GM12891 (cell line): ENCODE measurements around the gene PTPRT.

Experiments used
- DNase-seq: peaks from one replicate; pipeline ENCODE4 v3.0.0; 2011; ENCODE audit warnings: low spot score; ENCODE audit not compliant: insufficient read length
- FAIRE-seq: peaks from 2 replicates; lab custom pipeline; 2011; peaks lifted over from hg19 to GRCh38; lab: Jason Lieb, UNC
- PAX5 ChIP-seq: IDR thresholded peaks from 2 replicates; pipeline ENCODE4 v1.6.1; 2011; ENCODE audit warnings: low read length, moderate library complexity, mild to moderate bottlenecking; ENCODE audit not compliant: insufficient read depth, severe bottlenecking
- POLR2A ChIP-seq: IDR thresholded peaks from 2 replicates; pipeline ENCODE4 v1.6.1; 2011; ENCODE audit warnings: low read depth, low read length, control low read depth
- POLR2AphosphoS5 ChIP-seq: IDR thresholded peaks from 2 replicates; pipeline ENCODE4 v1.6.1; 2011; ENCODE audit warnings: low read depth, low read length, control low read depth
- POU2F2 ChIP-seq: IDR thresholded peaks from 2 replicates; pipeline ENCODE4 v1.6.1; 2011; ENCODE audit warnings: low read depth, mild to moderate bottlenecking, control low read depth, low read length, moderate library complexity
- SPI1 ChIP-seq: IDR thresholded peaks from 2 replicates; pipeline ENCODE4 v1.6.1; 2011; ENCODE audit warnings: low read depth, low read length, control low read depth
- TAF1 ChIP-seq: IDR thresholded peaks from 2 replicates; pipeline ENCODE4 v1.6.1; 2011; ENCODE audit warnings: low read depth, low read length, control low read depth

Gene PTPRT

DNA sequence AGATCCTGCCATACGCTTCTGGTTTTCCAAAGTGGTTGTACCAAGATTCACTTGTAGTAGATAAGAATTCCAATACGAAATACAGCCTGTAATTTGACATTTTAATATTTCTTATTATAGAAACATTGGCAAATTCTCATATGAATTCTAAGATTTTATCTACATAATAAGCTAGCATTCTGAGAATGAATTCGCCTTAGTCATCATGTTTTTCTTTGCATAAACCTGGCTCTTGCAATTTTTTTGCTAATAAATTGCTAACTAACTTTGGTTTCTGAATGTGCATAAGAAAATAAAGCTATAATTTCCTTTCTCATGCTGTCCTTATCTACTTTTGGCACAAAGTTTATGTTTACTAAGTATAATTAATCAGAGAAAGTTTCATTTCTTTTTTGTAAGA is 673.0 kb downstream of the PTPRT start:
- DNase-seq, result no peak
- TF ChIP-seq POU2F2 (no peak), POLR2AphosphoS5 (no peak), POLR2A (no peak), TAF1 (no peak), SPI1 (no peak)
- no peak for FAIRE-seq

GRCh38 chr20:42510686-42511085 is 679.0 kb downstream of the PTPRT start:
- TF ChIP-seq POLR2A, result no peak
- DNase-seq (no peak), FAIRE-seq (no peak)

DNA sequence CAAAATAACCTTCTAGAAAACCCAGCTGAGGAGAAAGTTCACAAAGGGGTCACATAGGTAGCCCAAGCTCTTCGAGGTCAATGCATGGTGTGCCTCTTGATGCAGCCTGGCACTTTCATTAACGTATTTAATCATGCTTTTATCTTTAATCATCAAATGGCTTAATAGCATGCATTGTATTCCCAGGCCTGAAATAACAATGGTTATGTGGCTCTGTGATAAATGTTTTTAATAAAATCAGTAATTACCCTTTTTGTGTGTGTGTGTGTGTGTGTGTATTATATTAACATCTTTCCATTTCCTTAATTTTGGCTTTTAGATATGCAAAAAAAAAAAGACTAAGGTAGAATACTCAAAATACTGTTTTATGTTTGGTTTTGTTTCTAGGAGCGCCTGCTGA is 681.8 kb downstream of the PTPRT start:
- FAIRE-seq (no peak), DNase-seq (no peak)
- no peak for TF ChIP-seq TAF1
- no peak for TF ChIP-seq PAX5
- TF ChIP-seq POLR2A, result no peak
- TF ChIP-seq SPI1, result no peak
- TF ChIP-seq POU2F2, result no peak
- no peak for TF ChIP-seq POLR2AphosphoS5

DNA sequence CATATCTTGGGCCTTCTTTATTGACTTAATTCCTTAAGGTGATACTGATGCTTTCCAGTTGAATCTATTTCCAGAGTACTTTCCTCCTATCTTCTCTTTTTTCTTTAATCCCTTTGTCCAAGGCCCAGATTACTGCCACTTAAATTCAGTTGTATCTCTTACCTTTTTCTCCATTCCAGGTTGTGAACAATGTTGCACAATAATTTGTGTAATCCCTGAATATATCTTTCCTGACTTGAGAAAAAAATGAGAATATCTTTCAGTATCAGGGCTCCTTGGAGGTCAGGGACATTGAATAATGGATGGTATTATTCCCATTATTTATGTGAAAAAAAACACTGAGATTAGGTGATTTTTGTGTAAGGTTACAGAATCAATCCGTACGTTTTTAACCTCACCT is 683.3 kb downstream of the PTPRT start:
- TF ChIP-seq TAF1 (no peak), SPI1 (no peak), POLR2AphosphoS5 (no peak), POLR2A (no peak), PAX5 (no peak), POU2F2 (no peak)
- no peak for DNase-seq
- FAIRE-seq, result no peak

DNA sequence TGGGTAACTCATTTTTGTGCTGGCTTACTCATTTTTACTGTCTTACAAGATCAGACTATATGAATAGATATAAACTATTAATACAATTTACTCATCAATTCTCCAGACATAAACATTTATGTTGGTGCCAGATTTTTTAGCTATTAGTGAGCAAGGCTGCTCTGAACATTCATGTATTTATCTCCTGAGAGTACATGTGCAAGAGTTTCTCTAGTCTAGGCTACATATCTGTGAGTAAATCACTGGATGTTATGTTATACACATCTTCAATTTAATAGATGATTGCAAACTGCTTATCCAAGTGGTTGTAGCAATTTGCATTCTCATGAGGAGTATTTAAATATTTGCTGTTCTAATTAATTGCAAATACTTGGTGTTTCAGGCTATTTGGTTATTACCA is 687.1 kb downstream of the PTPRT start:
- DNase-seq (no peak), FAIRE-seq (no peak)
- no peak for TF ChIP-seq POLR2AphosphoS5
- no peak for TF ChIP-seq POLR2A
- no peak for TF ChIP-seq PAX5

DNA sequence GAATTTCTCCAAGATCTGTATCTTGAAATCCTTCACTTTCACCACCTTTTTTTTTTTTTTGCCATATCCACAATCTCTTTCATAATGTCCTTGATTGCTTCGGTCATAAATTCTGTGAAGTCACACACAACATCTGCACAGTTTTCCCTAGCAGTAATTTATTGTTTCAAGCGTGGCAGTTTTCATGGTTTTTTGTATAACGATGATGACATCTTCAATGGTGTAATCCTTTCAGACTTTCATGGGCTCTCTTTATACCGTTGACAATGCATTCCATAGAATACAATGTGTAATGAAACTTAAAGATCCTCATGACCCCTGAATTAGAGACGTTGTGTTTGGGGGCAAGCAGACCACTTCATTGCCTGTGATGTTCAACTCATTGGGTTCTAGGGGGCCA is 693.1 kb downstream of the PTPRT start:
- DNase-seq, result no peak
- no peak for FAIRE-seq

GRCh38 chr20:42494290-42494689 is 695.4 kb downstream of the PTPRT start:
- DNase-seq (no peak), FAIRE-seq (no peak)
- TF ChIP-seq POLR2AphosphoS5 (no peak), TAF1 (no peak), POU2F2 (no peak), SPI1 (no peak), POLR2A (no peak), PAX5 (no peak)

More for the DNA sequence above, 693.1 kb downstream of the PTPRT start:
- TF ChIP-seq POU2F2 (no peak), SPI1 (no peak), POLR2A (no peak), TAF1 (no peak), PAX5 (no peak), POLR2AphosphoS5 (no peak)

- DNase-seq, result no peak
These were observed 696.7 kb downstream of the PTPRT start for GRCh38 chr20:42493001-42493400.

DNA sequence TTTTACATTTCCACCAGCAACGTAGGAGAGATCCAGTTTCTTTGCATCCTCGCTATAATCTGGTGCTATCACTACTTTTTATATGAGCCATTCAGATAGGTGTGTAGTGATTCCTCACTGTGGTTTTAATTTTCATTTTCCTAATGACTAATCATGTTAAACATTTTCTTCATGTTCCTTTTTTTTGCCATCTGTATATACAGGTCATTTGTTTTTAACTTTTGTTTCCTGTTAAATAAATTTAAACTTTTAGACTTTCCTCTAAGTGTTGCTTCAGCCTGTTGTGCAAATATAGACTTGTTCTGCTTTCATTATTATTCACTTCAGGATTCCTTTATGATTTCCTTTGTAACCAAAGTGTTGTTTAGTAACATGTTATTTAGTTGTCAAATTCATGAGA is 697.4 kb downstream of the PTPRT start:
- DNase-seq, result no peak
- FAIRE-seq, result no peak
- no peak for TF ChIP-seq TAF1
- no peak for TF ChIP-seq POLR2A
- TF ChIP-seq SPI1, result no peak
- no peak for TF ChIP-seq PAX5
- no peak for TF ChIP-seq POU2F2
- no peak for TF ChIP-seq POLR2AphosphoS5

More at GRCh38 chr20:42493001-42493400, 696.7 kb downstream of the PTPRT start:
- TF ChIP-seq SPI1 (no peak), POU2F2 (no peak)
- no peak for FAIRE-seq

DNA sequence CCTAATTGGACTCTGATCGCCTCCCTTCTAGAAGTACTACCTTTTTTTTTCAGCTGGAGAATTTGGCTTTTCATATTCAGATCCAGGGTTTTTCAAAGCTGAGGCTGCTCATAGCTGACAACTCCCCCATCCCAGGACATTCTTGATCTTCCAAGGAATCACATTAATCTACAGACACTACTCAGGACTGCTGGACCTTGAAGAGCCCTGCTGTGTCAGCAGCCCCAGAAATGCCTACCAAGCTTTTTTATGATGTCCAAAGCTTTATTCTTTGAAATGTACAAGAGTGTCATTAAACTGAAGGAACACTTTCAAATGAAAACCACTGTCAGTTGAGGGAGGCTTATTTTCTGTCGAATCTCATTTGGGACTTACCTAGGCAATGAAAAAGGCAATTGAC is 704.1 kb downstream of the PTPRT start:
- TF ChIP-seq POLR2A (no peak), TAF1 (no peak), PAX5 (no peak), POU2F2 (no peak), SPI1 (no peak), POLR2AphosphoS5 (no peak)
- DNase-seq (no peak), FAIRE-seq (no peak)

DNA sequence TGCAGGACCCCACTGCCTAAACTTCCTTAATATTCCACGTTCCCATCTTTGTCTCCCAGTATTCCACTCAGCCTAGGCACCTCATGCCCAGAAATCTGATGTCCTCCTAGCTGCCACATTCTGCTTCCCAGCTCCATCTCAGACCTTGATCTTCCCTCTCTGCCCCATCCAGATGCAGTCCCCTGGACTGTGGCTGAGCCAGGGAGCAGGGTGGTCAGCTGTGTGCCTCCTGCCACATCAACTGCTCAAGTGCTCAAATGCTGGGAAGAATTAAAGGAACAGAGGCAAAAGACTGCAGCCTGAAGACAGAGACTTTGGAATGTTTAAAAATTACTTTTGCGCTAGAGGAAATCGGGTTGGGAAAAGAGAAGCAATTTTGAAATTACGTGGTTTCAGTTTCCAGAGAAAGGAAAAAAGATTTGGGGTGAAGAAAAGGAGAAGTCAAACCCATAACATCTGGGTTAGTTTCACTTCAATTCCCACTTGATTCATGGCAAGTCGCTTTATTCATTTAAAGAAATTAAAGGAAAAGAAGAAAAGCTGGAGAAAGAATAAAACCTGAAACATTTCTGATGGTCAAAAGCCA is 704.8 kb downstream of the PTPRT start:
- no peak for DNase-seq
- FAIRE-seq, result no peak
- TF ChIP-seq POU2F2 (no peak), POLR2AphosphoS5 (no peak), POLR2A (no peak), SPI1 (no peak), TAF1 (no peak), PAX5 (no peak)
